ENCODE results near the gene CLDN22.

Gene CLDN22

GRCh38 chr4:183299464-183299863 lies 20.6 kb downstream of the CLDN22 start:
- TF ChIP-seq, protein P1, sequence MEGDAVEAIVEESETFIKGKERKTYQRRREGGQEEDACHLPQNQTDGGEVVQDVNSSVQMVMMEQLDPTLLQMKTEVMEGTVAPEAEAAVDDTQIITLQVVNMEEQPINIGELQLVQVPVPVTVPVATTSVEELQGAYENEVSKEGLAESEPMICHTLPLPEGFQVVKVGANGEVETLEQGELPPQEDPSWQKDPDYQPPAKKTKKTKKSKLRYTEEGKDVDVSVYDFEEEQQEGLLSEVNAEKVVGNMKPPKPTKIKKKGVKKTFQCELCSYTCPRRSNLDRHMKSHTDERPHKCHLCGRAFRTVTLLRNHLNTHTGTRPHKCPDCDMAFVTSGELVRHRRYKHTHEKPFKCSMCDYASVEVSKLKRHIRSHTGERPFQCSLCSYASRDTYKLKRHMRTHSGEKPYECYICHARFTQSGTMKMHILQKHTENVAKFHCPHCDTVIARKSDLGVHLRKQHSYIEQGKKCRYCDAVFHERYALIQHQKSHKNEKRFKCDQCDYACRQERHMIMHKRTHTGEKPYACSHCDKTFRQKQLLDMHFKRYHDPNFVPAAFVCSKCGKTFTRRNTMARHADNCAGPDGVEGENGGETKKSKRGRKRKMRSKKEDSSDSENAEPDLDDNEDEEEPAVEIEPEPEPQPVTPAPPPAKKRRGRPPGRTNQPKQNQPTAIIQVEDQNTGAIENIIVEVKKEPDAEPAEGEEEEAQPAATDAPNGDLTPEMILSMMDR (IDR thresholded peaks at IDR 0.05; ENCODE audit: control insufficient read depth, extremely low read depth, insufficient read depth): no peak
- H3K4me3 ChIP-seq (ENCODE audit: low read depth, low read length): no peak overlapping the region
- no peak for DNase-seq (ENCODE audit: low read depth)

GRCh38 chr4:183297675-183298074 lies 22.4 kb downstream of the CLDN22 start:
- no peak overlapping the region for H3K4me3 ChIP-seq (ENCODE audit: low read depth, low read length)
- DNase-seq (ENCODE audit: low read depth): no peak
- TF ChIP-seq, protein P1 (IDR thresholded peaks at IDR 0.05; ENCODE audit: control insufficient read depth, extremely low read depth, insufficient read depth): no peak

DNA sequence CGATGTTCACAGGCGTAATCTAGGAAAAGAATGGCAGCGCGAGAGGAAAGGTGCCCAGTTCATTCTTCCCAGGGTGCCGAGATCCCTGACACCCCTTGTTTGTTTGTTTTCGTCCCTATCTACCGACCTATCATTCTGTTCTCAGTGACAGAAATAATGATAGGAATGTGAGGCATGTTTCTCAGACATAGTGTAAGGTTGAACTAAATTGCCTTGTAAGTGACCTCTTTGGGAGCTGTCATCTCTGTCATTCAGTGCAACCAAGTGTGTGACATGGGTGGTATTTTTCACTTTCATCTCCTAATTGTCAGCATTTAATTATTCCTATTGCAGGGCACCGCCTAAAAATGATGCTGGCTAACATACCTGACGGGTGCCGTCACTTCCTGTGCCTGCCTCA lies 24.4 kb downstream of the CLDN22 start:
- DNase-seq (ENCODE audit: low read depth): no peak
- TF ChIP-seq, protein P1 (IDR thresholded peaks at IDR 0.05; ENCODE audit: control insufficient read depth, extremely low read depth, insufficient read depth): no peak
- H3K4me3 ChIP-seq (ENCODE audit: low read depth, low read length): no peak overlapping the region

GRCh38 chr4:183291070-183291469 lies 29.0 kb downstream of the CLDN22 start:
- TF ChIP-seq, protein P1 (IDR thresholded peaks at IDR 0.05; ENCODE audit: control insufficient read depth, extremely low read depth, insufficient read depth): no peak
- no peak overlapping the region for H3K4me3 ChIP-seq (ENCODE audit: low read depth, low read length)
- DNase-seq (ENCODE audit: low read depth): no peak

GRCh38 chr4:183289688-183290087 lies 30.4 kb downstream of the CLDN22 start:
- DNase-seq (ENCODE audit: low read depth): no peak
- TF ChIP-seq, protein P1 (IDR thresholded peaks at IDR 0.05; ENCODE audit: control insufficient read depth, extremely low read depth, insufficient read depth): no peak
- no peak overlapping the region for H3K4me3 ChIP-seq (ENCODE audit: low read depth, low read length)

DNA sequence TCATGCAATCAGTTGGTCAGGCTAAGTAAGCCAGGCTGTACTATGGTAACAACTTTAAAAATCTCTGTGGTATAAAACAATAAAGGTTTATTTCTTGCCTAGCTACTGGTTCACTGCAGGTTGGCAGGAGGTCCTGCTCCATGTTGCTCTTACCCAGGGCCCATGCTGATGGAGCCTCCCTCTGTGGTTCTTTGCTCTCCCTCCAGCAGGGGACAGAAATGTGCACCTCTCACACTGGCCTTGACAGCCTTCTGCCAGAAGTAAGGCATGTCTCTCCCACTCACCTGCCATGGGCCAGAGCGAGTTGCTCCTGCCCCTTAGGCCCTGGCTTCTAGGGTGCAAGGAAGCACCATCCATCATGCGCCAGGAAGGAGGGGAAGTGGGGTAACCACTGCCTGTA lies 31.1 kb downstream of the CLDN22 start:
- H3K4me3 ChIP-seq (ENCODE audit: low read depth, low read length): no peak overlapping the region
- DNase-seq (ENCODE audit: low read depth): no peak
- TF ChIP-seq, protein P1 (IDR thresholded peaks at IDR 0.05; ENCODE audit: control insufficient read depth, extremely low read depth, insufficient read depth): no peak

GRCh38 chr4:183287677-183288076 lies 32.4 kb downstream of the CLDN22 start:
- TF ChIP-seq, protein P1 (IDR thresholded peaks at IDR 0.05; ENCODE audit: control insufficient read depth, extremely low read depth, insufficient read depth): no peak
- DNase-seq (ENCODE audit: low read depth): no peak
- H3K4me3 ChIP-seq (ENCODE audit: low read depth, low read length): no peak overlapping the region

All from LNCaP clone FGC (cell line).